Measurements from ENCODE around the gene SETD2.
"Not testable (repeated sequence)": the region's sequence is repeated elsewhere in the genome, so short reads cannot be mapped to it uniquely, and the experiment has no call there.

Gene SETD2

DNA sequence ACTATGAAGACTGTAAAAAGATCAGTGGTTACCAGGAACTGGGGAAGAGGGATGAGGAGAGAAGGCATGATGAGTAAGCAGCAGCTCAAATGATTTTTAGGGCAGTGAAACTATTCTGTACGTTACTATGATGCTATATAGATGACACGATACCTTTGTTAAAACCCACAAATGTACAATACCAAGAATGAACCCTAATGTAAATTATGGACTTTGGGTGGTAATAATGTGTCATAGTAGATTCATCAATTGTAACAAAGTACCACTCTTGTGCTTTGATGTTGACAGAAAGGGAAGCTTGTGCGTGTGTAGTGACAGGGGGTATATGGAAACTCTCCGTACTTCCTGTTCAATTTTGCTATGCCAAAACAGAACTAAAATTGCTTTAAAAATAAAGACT is 132.9 kb downstream of the SETD2 start:
- DNase-seq = not testable (repeated sequence)

DNA sequence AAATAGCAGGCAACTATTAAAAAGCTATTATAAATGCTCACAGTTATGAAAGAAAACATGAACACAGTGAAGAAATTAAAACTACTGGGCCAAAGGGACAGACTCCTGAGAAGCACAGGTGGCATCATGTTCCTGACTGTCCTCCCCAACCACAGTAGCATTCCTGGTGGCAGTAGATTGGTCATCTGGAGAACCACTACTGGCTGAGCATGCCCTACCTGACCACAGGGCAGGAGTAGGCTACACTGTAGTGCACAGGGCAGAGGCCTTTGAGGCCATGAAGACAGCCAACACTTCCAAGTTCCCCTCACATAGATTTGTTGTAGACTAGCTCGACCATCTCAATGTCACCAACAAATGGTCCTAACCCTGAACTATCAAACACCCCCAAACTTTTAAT is 135.2 kb downstream of the SETD2 start:
- no peak for DNase-seq

DNA sequence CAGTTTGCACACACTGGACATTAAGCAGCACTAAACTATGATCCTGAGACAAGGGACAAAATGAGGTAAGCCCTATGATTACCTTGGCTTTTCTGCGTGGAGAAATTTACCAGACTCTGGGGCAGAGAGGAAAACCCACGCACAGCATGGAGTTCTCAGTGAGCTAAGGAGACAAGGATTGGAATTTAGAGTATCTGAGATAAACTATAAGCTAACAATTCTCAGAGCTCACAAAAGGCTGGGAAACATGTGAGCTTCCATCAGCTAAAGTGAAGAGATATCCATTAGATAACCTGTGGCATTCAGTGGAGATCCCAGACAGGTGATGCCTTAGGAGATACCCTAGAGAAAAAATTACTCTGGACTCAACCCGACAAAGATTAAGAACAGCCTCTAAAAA is 135.8 kb downstream of the SETD2 start:
- DNase-seq = no peak

DNA sequence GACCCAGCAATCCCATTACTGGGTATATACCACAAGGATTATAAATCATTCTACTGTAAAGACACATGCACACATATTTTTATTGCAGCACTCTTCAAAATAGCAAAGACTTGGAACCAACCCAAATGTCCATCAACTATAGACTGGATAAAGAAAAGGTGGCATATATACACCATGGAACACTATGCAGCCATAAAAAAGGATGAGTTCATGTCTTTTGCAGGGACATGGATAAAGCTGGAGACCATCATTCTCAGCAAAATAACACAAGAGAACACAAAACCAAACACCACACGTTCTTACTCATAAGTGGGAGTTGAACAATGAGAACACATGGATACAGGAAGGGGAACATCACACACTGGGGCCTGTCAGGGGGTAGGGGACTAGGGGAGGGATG is 137.5 kb downstream of the SETD2 start:
- not testable (repeated sequence) for DNase-seq

DNA sequence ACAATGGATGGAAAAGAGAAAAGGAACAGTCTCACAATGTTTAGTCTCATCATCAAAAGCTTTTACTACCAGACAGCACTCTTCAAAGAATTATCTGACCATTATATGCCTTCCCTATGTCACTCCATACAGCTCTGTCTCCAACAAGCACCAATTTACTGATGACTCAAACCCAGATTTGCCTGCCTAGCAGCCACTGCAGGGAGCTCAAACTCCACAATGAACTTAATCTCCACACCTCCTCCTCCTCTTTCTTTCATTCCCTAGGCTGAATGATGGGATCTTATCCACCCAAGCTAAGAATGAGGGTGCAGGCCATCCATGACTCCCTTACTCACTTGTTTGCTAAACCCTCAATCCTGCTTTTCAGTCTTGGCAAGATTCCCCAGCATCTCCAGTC is 139.0 kb downstream of the SETD2 start:
- no peak for DNase-seq

DNA sequence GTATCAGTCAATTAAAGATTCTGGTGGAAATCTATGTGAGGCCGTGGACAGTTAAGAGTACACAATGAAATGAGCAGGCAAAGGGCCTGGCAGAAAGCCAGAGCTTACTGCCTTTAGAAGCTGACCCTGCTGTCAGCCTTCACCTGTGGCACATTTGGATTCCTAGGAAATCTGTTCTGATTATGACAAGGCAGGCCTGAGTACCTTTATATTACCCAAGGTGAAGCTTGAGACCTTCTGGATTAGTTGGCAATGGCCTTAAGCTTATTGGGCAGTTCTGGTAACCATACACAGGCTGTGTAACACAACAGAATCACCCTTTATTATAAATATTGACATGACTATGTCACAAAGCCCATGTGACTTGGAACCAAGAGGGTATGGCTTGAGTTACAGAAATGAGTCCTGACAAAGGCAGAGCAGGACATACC is 141.3 kb downstream of the SETD2 start:
- DNase-seq = no peak

DNA sequence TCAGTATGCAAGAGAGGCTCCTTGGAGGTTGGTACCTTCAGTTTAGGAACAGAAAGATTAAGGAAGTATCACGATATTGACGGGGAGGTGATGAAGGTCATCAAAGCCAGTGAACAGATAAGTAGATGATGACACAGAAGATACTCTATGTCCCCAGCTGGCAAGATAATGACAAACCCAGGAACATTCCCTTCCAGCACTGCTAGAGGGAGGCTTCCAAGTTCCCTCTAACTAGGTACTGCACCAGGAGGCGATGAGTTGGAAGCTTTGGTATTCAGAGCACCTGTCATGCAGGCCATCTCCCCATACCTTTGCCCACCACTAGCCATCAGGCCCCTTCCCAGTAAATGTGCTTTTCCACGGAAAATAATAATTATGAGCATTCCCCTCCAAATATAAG is 143.6 kb downstream of the SETD2 start:
- DNase-seq = no peak

DNA sequence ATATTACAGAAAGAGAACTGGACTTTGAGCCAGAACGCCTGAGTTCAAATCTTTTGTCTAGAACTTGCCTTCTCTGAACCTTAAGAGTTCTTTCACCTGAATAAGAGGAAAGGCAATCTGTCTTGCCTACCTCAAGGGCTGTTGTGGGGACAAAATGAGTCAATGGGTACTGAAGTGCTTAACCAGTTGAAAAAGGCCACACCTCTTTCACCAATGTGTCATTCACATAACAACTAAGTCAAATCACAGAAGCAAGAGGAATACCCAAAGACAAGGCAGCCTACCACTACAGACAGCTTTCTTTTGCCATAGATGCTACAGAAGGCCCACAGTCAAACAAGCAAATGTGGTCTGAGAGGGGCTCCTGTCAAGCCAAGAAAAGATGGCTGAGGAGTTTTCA is 144.7 kb downstream of the SETD2 start:
- no peak for DNase-seq

DNA sequence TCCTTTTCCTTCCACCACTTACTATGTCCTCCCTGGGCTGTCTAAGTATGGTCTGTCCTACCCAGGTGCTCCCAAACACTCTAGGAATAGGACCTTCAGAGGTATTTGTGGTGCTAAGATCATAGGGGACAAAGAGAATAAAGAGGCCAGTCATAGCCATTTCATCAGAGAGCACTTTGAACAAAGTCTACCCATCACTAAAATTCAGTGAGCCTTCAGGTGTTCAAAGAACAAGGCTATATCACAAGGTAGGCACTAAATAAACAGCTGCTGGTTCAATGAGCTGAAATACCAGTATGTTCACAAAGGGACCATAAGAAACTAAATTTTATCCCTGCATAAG is 145.7 kb downstream of the SETD2 start:
- DNase-seq = no peak

DNA sequence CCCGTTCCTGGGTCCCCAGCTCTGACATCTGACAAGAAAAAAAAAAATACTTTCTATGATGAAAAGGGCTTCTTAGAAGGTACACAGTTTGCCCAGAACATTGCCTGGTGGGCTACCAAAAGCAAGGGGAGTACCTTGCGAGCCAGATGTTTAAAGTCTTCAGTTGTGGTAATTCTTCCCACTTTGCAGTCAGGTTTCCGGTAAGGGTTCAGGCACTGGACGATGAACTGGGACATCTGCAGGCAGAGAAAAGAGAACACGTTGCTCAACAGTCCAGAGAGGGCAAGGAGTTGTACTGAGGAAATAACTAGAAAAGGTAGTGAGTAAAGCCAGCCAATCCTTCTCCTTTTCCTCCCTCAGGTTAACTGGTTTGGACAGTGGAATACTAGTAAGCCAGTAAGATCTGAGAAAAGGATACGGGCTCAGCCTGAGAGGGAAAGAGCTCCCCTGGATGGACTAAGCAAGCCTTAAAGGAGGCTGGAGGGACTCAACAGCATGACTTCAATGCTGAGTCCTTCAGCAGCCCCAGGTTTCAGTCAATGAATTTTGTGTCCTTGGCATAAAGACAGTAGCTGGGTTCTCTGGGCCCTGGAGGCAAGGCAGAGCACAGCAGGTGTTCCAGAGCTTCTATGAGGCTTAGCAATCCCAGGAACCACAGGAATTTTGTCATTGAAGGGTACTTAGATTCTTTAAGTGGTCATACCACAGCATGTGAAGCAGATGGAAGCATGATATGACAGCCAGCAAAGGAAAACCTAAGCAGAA is 146.2 kb downstream of the SETD2 start:
- no peak for DNase-seq

DNA sequence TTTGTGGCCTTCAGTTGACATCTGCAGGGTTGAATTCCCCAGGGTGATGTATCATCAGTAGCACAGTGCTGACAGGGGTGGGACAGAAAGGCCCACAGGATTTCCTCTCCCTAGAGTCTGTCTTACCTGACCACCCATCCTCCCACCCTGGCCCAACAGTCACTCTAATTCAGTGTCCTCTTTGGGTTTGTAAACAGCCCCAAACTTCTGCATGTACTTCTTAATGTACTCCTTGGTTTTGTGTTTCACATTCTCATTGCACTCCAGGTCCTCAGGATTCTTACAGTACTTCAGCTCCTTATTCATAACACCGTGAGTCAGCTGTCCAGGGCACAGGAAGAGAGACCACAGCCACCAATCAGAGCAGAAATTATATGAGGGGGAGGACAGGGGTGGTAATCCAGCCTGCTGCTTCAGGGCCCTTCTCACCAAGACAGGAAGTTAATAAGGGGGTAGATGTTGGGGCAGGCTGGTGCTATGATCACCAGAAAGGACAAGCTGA is 146.9 kb downstream of the SETD2 start:
- no peak for DNase-seq

DNA sequence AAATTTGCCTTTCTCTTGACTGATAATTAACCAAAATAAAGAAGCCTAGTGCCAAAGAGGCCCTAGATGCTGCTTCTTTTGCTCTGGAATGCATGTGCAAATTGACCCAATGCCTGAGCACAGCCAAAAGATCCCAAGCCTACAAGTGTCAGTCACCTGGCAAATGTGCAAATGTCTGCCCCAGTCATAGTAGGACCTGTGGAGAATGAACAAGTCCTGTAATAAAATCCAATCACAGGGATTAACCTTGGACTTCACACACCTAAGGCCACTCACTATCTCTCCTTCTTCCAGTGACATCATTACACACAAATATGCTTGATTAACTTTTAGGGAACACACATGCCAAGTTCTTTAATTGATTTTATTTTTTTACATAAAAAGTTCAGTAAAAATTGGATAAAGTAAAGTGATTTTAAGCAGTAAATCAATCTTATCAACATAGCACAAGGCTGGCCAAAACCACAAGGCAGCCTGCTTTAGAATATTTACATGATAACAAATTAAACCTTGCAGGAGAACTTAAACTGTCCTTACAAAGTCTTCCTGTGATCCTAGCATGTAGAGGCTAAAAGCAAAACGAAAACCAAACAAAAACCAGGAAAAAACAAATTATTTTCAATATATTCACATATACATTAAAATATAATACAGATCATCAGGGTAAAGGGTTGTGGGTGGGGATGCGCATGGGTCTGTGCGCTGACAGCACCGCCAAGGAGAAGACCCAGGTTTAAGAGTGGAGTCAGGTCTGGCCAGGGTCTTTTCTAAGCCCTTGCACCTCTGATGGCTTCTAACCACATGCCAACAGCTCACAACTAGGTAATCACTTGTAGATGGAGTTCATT is 147.6 kb downstream of the SETD2 start:
- DNase-seq = no peak

DNA sequence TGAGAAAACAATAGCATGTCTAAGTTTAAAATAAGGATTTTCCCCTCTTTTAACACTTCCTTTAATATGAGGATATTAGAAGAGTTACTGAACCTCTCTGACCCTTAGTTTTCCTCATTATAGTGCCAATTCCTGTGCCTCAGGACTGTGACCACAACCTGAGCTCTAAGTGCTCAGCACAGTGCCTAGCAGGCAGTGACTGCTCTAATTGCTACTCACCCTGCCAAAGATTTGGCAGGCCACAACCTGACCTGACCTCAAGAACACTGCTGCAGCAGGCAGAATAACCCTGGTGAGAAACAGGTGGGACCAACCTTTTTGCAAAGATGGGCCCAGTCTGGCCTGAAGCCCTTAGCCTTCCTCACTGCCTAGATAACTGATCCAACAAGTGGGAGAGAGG is 148.8 kb downstream of the SETD2 start:
- DNase-seq = no peak

DNA sequence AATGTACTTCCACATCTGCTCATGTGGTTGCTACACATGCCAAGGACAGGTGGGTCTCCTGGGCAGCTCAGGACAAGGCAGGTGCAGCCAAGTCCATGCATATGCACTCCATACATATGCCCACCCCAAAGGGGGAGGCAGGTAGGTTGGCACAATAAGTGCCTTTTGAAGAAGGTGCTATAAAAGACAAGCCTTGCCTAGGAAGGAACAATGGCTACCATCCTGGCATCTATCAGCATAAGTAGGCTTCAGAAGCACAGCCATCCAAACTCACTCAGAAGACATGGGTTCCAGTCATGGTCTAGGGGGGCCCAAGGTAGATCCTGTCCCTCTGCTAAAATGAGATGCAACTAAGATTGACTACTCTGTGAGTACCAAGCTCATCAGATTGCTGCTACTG is 149.9 kb downstream of the SETD2 start:
- DNase-seq = no peak

DNA sequence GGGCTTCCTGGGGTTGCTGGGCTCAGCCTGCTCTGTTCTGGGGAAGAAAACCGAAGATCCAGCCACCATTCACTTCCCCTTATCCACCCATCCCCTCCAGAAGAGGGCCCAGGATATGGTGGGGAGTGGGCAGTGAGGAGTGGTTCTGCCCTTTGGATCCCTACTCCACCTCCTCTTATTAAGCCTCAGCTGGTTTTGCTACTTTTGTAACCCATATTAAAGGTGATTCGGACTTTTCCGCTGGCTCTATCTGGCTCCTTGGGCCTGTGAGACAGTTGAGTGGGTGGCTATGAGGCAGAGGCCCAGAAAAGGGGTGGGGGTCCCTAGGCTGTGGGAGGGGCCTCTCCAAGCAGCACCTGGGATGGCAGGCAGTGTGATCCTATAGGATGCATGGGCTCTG is 150.7 kb downstream of the SETD2 start:
- DNase-seq = no peak

DNA sequence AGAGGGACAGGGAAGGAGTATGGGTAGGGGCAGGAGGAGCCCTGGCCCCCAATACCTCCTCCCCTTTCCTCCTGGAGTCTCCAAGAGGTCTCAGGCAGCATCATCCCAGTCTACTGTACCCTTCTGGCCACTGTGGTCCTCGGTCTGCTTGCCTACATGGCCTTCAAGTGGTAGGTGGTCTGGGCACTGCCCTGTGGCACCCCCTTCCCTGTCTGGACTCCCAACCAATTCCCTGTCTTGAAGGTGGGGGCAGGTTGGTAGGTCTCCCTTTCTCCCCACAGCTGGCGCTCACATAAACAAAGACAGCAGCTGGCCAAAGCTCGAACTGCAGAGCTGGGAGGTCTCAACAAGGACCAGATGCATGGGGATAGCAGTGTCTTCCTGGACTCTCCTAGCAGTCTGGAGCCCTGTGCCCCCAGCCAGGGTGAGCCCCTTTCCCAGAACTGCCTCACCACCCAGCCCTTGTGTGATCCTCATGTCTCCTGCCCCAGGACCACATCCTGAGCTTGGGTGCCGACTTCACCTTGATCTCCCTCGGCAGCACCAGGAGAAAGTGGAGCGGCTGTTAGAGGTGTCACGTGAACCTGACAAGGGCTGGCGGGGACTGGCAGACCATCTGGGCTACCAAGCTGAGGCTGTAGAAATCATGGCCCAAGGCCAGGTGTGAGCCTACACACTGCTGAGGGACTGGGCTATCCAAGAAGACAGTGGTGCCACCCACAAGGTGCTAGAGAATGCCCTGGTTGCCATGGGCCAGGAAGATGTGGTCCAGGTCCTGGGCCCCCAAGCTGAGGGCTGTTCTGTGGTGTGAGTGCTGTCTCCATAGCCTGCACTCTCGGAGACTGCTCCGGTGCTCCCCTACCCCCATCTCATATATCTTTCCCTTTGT is 151.3 kb downstream of the SETD2 start:
- no peak for DNase-seq

DNA sequence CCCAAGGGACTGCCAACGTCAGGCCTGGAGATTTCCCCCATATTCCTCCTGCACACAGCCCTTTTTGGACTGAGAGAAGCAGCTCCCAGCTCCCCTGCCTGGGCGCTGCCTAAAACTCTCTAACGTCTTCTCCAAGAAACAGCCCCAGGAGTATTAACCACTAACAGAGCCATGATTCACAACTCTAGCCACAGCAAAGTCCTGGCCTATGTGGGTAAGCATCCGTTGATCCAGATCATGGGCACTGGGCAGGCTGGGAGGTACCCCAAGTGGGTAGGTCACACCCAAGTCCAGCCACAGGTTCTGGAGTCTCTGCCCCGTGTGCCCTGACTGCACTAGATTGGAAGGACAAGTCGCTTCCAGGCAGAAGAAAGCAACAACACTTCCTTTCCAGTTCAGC is 152.5 kb downstream of the SETD2 start:
- DNase-seq = no peak

DNA sequence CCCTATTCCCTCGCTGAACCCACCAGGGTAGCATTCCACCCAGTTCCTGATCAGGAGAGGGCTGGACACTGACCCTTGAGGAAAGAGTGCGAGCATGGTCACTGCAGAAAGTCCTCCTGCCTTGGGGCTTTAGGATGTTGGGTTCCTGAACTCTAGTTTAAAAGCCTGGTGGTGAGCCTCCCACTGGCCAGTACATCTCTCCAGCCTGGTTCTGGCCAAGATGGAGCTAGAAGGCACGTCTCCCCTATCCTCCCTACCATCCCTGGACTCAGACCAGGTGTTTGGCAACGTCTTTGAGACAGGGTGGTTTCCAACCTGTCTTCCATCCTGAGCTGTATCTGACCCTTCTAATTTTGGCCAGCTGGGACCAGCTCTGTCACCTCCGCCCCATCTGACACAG is 153.0 kb downstream of the SETD2 start:
- DNase-seq = no peak

DNA sequence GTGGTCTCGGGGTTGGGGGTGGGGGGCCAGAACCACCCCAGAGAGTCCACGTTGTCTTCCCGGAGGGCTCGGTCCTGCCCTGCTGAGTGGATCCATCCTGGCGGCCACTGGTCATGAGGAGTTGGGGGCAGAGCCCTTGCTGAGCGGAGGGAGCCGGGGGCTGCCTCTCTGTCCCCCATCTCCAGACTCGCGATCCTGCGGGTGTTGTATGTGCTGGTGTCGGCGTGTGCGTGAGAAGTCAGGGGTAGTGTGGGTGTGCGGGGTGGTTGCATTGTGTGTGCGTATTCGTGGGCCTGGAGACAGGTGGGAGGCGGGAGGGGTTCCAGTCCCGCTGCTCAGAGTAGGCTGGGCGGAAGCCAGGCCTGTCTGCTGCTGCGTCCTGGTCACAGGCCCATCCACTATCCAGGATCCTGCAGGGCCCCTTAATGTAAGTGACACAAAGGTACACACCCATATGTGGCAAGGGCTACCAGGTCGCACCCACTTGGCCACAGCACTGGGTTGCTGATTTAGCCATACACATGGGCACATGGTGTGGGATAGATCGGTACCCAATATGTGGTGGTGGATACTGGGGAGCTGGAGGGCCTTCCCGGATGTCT is 153.7 kb downstream of the SETD2 start:
- no peak for DNase-seq

DNA sequence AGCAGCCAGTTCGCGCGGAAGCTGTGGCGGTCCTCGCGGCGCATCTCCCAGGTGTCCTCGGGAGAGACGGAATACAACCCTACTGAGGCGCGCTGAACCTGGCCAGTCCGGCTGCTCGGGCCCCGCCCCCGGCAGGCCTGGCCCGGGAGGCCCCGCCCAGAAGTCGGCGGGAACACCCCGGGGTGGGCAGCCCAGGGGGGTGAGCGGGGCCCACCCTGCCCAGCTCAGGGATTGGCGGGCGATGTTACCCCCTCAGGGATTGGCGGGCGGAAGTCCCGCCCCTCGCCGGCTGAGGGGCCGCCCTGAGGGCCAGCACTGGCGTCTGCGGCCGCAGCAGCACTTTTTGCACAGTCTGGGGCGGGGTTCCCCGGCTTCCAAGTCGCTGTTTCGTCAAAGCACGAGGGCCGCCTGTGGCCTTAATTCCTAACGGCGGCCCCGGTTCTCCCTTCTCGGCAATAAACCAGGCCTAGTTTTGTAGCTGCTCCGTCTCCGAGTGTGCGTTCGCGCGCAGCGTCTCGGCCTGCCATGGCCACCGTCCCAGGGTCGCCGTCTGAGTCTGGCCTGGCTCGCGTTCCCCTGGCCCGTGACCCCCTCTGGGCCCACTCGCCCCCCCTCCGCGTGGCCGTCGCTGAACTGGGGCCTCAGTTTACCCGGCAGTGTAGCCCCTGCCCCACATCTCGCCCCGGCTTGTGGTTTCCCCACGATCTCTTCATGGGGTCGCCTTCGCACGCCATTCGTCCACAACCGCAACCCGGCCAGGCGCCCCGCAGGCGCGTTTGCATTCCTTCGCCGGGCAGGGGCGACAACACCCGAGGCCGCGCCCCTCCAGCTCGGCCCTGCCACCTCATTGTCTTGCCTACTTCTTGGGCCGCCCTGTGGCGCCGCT is 154.4 kb downstream of the SETD2 start:
- DNase-seq = peak; percentile 82

DNA sequence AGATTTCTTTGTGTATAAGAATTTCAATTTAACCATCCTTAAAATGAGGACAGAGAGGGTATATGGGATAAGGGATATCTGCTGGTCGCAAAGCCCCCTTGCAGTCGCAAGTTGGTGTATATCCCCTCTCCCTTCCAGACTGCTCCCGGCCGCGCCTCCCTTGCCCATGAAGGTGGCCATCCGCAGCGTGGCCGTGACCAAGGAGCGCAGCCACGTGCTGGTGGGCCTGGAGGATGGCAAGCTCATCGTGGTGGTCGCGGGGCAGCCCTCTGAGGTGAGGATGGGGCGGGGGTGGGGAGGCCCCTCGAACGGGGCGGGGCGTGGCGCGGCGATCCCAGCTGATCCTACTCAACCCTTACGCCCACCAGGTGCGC is 155.1 kb downstream of the SETD2 start:
- no peak for DNase-seq
